NOMO-1 treated with dmso at 0.1 percent for 144 hours (cell line): ENCODE results near the gene HEATR3.
A peak's percentile ranks its signal among the peaks of the same experiment; 100 is the strongest.

ENCODE experiments used
- DNase-seq: peaks from one replicate; lab custom pipeline; 2025; ENCODE audit not compliant: unreplicated experiment; lab: John Stamatoyannopoulos, UW

Gene HEATR3

DNA sequence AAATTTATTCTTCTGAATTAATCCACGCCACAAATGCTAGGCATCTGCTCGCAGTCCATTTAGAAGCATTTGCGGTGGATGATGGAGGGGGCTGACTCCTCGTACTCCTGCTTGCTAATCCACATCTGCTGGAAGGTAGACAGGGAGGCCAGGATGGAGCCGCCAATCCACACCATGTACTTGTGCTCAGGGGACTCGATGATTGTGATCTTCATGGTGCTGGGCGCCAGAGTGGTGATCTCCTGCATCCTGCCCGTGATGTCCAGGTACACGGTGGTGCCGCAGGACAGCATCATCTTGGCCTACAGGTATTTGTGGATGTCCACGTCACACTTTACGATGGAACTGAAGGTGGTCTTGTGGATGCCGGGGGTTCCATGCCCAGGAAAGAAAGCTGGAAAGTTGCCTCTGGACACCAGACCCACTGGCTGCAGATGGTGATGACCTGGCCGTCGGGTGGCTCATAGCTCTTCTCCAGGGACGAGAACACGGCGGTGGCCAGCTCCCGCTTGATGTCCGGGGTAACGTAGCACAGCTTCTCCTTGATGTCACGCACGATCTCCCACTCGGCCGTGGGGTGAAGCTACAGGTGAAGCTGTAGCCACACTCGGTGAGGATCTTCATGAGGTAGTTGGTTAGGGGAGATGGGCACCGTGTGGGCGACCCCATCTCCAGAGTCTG, 7.5 kb upstream of the HEATR3 start:
- DNase-seq, result no peak

GRCh38 chr16:50059111-50059510, 6.7 kb upstream of the HEATR3 start:
- DNase-seq, result no peak

DNA sequence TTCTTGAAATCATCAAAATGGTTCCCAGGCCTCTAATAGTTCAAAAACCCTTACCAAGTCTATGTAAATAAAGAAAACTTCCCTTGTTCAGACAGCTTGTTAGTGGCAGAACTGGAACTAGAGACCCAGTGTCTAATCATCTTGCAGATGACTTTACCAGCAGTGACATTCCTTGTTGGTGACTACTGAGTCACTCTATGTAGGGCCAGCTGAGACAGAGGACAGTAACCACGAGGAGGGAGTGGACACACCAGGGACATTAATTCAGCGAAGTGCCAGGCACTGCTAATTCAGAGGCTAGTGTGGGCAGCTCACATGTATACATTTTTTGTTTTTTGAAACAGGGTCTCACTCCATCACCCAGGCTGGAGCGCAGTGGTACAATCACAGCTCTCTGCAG, 6.1 kb upstream of the HEATR3 start:
- no peak for DNase-seq

GRCh38 chr16:50061326-50061725, 4.4 kb upstream of the HEATR3 start:
- DNase-seq, result no peak

- no peak for DNase-seq
These were observed 538 bp upstream of the HEATR3 start for GRCh38 chr16:50065241-50065623.

DNA sequence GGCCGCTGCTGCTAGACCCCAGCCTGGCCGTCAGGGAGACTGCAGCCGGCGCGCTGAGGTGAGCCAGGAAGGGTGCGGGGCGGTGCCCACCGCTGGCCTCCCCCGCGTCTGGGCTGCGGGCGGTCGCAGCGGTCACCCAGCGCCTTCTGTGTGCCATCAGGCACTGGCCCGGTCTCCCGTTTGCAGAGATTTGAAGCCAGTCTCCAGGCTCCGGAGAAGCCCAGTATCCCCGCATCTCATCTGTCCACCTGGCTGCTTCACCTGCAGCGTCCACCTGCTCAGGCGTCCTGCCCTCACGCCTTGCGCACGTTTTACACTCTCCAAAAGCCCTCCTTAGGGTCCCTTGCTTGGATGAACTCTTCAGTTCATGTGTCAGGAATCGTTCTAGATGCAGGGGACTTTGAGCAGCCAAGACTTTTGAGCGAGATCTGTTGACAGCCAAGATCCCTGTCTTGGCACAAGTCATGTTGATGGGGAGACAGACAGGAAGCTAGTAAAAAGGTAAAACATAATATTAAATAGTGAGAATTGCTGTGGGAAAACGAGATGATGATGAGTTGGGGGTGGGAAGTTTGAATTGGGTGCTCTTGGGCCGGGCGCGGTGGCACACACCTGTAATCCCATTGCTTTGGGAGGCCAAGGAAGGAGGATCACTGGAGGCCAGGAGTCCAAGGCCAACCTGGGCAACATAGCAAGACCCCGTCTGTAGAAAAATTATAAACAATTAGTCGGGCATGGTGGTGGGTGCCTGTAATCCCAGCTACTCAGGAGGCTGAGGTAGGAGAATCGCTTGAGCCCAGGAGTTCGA, 916 bp downstream of the HEATR3 start:
- DNase-seq, result no peak

- DNase-seq, result peak; percentile 77
These were observed 1.6 kb downstream of the HEATR3 start for GRCh38 chr16:50067290-50067853.

DNA sequence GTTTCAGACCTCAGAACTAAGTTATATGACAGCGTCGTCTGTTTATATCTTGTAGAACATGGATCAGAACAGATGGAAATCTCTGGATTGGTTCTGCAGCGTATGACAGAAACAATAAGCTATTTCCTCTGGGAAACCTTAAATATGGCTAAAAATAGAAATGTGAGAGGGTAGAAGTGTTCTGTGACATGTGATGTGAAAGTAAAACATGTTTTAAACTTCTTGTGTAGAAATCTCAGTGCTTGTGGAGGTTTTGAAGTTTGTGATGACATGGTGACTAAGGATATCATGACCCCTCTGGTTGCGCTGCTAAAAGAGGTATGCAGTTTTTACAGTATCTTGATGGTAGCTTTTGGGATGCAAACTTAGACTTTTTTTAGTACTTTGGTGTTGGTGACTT, 2.8 kb downstream of the HEATR3 start:
- no peak for DNase-seq

- DNase-seq, result no peak
These were observed 3.3 kb downstream of the HEATR3 start for GRCh38 chr16:50069060-50069459.

- no peak for DNase-seq
These were observed 5.4 kb downstream of the HEATR3 start for GRCh38 chr16:50071075-50071671.

GRCh38 chr16:50072730-50073129, 7.0 kb downstream of the HEATR3 start:
- no peak for DNase-seq

- no peak for DNase-seq
These were observed 13.8 kb downstream of the HEATR3 start for GRCh38 chr16:50079397-50080140.

- DNase-seq, result no peak
These were observed 15.8 kb downstream of the HEATR3 start for GRCh38 chr16:50081428-50082018.

DNA sequence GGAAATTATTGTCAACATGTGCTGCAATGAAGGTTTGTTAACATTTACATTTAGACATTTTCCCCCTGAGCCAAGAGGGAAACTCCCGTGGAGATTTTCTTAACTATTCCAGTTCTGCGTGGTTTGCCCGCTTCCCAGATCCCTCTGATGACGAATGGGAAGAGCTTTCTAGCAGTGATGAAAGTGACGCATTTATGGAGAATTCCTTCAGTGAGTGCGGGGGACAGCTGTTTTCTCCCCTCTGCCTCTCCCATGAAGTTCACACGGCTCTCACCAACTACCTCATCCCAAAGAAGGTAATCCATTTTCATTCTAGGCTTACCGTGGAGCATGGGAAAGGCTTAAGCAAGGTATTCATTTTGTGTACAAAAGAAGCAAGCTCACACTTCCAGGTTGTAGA, 18.2 kb downstream of the HEATR3 start:
- no peak for DNase-seq

GRCh38 chr16:50086176-50086575, 20.4 kb downstream of the HEATR3 start:
- no peak for DNase-seq

GRCh38 chr16:50088302-50088701, 22.5 kb downstream of the HEATR3 start:
- no peak for DNase-seq

DNA sequence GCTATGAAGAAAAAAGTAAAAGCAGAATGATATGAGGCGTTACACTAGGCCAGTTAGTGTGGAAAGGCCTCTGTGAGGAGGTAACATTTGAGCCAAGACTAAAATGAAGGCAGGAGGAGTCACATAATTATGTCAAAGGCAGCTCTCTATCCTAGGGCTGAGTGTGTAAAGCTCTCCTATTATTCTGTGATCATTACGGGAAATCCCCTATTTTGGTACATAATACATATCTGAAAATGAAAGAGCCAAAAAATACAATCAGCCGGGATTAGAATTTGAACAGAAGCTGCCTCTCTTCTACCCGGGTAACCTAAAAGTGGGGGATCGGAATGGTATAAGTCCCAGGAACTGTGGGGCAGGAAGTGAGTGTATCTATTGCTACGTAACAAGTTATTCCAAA, 27.1 kb downstream of the HEATR3 start:
- DNase-seq, result no peak

- DNase-seq, result peak; percentile 78
These were observed 28.1 kb downstream of the HEATR3 start for GRCh38 chr16:50093607-50094539.

DNA sequence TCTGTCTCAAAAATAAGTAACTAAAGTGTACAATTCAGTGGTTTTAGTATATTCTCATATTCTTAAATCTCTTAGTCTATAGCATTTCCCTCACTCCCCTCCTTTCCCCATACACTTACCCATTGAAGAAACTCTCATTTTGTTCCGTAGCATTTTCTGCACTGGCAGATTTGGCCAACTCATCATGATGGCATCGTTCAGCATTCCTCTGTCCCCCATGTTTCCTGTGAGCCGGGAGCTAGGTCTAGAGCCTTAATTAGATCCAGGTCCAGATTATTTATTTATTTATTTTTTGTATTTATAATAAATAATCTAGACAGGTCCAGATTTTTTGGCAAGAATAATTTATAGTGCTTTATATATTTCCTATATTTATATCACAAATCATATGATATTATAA, 31.0 kb downstream of the HEATR3 start:
- DNase-seq, result no peak
